HG03280 (cell line): ENCODE results near the gene XCL1.
"Not testable (repeated sequence)": the region's sequence is repeated elsewhere in the genome, so short reads cannot be mapped to it uniquely, and the experiment has no call there.

Experiments
- ATAC-seq: cut with Tn5 transposase; IDR thresholded peaks from one replicate; pipeline ENCODE4 v1.9.1; 2021; ENCODE audit warnings: mild to moderate bottlenecking, moderate library complexity; ENCODE audit not compliant: unreplicated experiment

The XCL1 gene

DNA sequence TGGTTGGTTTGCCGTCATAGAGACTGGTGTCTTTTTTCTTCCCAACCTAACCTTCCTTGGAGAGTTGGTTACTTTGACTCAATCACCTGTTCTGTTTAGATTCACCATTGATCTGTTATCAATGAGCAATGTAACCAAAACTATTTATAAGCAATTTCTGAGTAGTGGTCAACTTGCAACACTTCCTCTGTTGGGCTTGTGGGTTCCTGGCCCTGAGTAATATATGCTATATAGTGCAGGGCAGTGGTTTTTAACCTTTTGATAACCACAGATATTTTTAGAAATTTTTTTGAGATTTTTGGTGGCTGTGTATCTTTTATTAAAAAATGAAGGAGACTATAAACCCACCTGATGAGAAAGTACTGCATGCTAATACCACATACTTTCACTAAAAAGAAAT is 9.4 kb upstream of the XCL1 start:
- no peak for ATAC-seq

DNA sequence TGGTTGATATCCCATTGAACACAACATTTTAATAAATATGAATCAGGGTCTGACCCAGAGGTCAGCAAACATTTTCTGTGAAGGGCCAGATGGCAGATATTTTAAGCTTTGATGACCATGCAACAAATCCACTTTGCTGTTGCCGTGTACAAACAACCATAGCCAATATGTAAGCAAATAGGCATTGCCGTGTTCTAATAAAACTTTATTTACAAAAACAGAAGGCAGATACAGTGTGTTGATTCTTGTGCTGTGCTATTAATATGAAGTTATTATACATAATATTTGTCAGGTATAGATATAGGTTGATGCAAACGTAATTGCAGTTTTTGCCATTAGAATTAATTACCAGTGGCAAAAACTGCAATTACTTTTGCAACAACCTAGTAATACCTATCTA is 8.8 kb upstream of the XCL1 start:
- no peak for ATAC-seq

GRCh38 chr1:168568346-168568745 is 8.1 kb upstream of the XCL1 start:
- ATAC-seq, result no peak

DNA sequence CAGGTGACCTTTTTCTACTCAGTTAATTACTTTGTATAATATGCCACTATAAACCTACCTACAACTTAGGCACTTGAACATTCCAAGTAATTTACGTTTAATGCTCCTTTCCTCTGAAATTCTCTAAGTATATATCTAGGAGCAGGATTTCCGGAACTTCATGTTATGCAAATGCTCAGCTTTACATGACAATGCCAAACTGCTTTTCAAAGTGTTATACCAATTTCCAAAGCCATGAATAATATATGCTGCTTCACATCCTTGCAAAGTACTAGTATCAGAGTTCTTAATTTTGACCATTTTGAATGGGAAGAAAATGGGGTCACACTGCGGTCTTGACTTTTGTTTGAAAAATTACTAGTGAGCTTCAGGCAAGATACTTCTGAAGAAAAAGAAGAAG is 5.8 kb upstream of the XCL1 start:
- no peak for ATAC-seq

- ATAC-seq, result no peak
These were observed 3.8 kb upstream of the XCL1 start for GRCh38 chr1:168572633-168573032.

DNA sequence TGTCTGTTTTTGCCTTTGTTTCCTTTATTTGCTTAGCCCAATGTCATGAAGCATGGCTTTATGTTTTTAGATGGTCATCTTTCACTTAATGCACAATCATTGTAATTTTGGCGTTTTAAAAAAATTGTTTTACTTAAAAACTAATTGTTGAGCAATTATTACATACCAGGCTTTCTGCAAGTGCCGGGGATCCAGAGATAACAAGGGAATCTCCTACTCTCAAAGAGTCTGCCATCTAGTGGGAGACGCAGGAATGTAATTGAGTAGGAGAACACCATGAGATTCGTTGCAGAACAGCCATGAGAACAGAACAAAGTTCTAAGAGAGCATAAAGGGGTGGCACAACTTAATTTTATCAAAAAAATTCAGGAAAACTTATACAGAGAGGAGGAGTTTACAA is 2.2 kb upstream of the XCL1 start:
- ATAC-seq, result not testable (repeated sequence)

- ATAC-seq, result not testable (repeated sequence)
These were observed 2.3 kb downstream of the XCL1 start for GRCh38 chr1:168578531-168579185.

- ATAC-seq, result not testable (repeated sequence)
These were observed 3.9 kb downstream of the XCL1 start for GRCh38 chr1:168580290-168580689.

GRCh38 chr1:168580991-168581390 is 4.6 kb downstream of the XCL1 start:
- not testable (repeated sequence) for ATAC-seq

DNA sequence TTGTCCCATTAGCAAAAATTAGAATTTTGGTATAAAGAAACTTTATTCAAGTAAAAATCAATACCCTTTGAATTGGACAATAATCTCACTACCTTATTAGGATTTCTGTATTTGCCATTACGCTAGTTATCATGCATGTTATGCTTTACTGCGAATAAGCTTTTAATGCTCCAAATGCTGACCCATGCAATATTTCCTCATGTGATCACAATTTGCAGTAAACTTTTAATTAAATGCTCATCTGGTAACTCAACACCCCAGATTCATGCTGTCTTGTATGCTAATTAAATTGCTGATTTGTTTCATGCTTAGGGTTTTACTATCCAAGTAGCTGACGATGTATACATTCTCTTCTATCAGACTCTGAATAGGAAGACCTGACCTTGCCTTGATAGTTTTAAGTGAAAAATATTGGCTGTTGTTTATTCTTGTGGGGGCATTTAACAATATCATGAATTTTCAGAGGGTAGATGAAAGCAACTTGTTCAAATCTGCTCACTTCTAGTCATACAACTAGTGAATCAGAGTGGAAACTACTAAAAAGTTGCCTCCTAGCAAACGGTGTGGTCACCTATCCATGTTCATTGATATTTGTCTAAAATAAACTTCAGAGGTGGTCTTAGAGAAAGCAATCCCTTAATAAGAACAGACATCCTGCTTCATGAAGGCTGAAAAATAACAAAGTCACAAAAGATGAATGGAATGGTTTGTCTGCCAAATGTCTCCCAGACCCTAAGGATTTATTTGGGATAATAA is 5.6 kb downstream of the XCL1 start:
- no peak for ATAC-seq

DNA sequence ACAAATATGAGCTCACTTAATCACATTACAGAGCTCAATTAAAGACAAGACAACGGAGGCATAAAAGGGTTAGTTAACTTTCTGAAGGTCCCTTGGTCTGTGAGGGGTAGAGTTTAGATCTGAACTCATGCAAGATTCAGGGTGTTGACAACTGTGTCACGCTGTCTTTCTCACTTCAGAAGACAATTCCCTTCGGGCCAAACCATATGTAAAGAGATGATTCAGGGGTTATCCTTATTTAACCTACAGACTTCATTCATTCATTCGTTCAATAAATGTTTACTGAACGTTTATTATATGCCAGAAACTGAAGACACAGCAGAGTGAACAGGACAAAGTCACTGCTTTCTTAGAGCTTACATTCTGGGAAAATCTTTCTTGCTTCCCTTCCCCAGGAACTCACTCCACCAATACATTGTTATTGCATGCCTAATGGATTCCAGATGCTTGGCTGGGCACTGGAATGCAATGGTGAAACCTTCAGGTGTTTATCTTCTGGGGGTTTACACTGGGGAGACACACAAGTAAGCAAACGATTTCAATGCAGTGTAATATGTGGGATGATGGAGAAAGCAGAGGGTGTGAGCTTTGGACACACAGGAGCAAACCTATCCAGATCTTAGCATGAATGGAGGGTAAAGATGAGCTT is 6.4 kb downstream of the XCL1 start:
- ATAC-seq, result no peak

GRCh38 chr1:168583571-168583970 is 7.2 kb downstream of the XCL1 start:
- no peak for ATAC-seq

GRCh38 chr1:168585191-168585590 is 8.8 kb downstream of the XCL1 start:
- ATAC-seq, result no peak

DNA sequence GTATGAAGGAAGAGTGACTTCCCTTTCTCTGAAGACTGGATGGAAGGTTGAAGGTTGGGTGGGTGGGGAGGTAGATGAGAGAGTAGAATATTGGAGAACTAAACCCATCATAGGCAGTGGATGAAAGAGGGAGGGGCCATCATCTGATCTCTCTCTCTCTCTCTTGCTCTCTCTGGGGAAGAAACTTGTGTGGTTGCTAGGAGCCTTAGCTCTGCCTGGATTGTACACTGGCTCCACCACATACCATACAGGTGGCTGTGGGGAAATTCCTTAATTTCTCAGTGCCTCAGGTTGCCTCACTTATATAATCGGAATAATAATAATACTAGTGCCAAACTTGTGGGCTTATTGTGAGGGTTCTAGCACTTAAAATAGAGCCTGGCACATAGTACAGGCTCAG is 9.5 kb downstream of the XCL1 start:
- ATAC-seq, result no peak

DNA sequence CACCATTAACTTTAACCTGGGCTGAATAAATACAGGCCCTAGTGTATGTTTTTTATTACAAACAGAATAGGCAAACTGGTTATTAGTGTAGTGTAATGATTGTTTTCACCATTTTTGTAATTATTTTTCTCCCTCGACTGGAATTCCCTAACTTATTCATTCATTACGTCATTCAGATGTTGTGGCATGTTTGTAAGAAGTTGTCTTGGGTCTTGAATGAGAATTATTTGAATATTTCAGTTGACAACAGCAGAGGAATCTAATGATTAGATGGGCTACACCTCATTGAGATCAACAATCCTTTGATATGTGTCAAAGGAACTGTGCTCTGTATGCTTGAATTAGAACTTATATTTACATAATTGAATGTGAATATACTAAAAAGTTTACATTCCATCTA is 12.8 kb downstream of the XCL1 start:
- no peak for ATAC-seq

- ATAC-seq, result no peak
These were observed 14.7 kb downstream of the XCL1 start for GRCh38 chr1:168591066-168591465.

- no peak for ATAC-seq
These were observed 15.3 kb downstream of the XCL1 start for GRCh38 chr1:168591641-168592250.

DNA sequence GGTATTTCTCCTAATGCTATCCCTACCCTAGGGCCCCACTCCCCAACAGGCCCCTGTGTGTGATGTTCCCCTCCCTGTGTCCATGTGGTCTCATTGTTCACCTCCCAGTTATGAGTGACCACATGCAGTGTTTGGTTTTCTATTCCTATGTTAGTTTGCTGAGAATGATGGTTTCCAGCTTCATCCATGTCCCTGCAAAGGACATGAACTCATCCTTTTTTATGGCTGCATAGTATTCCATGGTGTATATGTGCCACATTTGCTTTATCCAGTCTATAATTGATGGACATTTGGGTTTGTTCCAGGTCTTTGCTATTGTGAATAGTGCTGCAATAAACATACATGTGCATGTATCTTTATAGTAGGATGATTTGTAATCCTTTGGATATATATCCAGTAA is 19.0 kb downstream of the XCL1 start:
- ATAC-seq, result not testable (repeated sequence)

- ATAC-seq, result no peak
These were observed 21.7 kb downstream of the XCL1 start for GRCh38 chr1:168598125-168598524.

DNA sequence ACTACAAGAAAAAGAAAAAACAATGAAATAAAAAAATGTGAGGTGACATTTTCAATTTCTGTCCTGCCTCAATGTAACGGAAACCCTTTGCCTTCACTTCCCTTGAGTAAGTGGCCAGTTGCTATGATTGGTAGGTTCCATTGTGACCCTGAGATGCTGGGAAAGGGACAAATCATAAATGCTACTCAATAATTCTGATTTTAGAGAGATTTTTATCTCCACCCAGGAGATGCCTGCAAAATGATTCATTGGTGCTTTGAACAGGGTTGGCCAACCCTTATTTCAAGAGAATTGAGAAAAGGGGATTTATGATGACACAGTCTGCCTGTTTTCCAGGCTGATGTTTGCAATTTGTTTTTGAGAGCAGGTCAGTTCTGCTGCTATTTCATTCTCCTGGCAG is 22.5 kb downstream of the XCL1 start:
- no peak for ATAC-seq

DNA sequence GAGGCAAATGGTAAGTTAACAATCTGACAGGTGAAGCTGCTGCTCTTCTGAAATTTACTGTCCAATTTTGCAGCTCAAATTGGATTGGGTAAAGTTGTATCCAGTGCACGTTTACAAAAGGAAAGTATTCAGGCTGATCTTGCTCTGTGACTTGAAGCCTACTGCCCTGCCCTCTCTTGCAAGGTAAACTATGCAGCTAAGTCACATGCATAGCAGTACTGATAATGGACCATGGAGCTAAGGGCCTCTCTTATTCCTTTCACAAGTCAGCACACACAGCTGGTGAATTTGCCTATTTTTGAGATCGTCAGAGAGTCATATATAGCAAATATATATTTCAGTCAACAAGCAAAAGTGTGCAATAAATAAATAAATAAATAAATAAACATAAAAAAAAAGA is 23.2 kb downstream of the XCL1 start:
- ATAC-seq, result no peak

DNA sequence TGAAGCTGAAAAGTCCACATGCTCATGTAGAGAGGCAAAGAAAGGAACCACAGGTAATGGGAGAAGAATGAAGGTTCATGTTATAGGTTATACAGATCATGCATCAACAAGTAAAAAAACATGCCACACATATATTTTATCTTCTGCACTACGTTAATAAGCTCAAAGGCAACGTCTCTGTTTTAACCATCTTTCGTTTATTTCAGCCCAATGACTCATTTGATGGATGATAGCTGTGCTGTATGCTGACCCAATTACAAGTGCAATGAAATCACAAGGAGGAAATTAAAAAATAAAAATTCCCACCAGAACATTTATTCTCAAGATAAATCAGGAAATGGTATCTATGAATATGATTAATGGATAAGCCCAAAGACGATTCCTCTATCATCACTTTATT is 24.6 kb downstream of the XCL1 start:
- ATAC-seq, result no peak
